HL-60 (cell line): ENCODE measurements around the gene SH3GL1.

Source experiments
- DNase-seq, 2 experiments: peaks; one replicate each; pipeline ENCODE4 v3.0.0-alpha.2; 2010 to 2020; ENCODE audit warnings: low read depth in 1 of 2, low spot score in 1 of 2
- H3K27ac ChIP-seq: fragments of 250-450 bp; sonication (Bioruptor Pico); replicated peaks from 2 replicates; pipeline ENCODE4 v1.5.1; 2020; ENCODE audit warnings: mild to moderate bottlenecking, moderate library complexity
- H3K27me3 ChIP-seq: fragments of 250-450 bp; sonication (Bioruptor Pico); 2 replicates; pipeline ENCODE4 v1.5.1; 2021; ENCODE audit warnings: mild to moderate bottlenecking, moderate library complexity; ENCODE audit not compliant: insufficient read depth, poor library complexity, severe bottlenecking
- H3K4me3 ChIP-seq: replicated peaks from 2 replicates; pipeline ENCODE4 v1.5.1; 2011; ENCODE audit warnings: mild to moderate bottlenecking, control low read depth, low read length; ENCODE audit not compliant: insufficient read depth
- CTCF ChIP-seq: IDR thresholded peaks from one replicate; pipeline ENCODE4 v1.5.1; 2011; ENCODE audit warnings: low read length, control low read depth, inconsistent platforms; ENCODE audit not compliant: insufficient read depth
- GABPA ChIP-seq: IDR thresholded peaks from 2 replicates; pipeline ENCODE4 v1.6.1; 2012; ENCODE audit warnings: low read depth
- POLR2AphosphoS5 ChIP-seq: IDR thresholded peaks from 2 replicates; pipeline ENCODE4 v1.6.1; 2012; ENCODE audit warnings: low read depth
- REST ChIP-seq: IDR thresholded peaks from 2 replicates; pipeline ENCODE4 v1.6.1; 2012; ENCODE audit warnings: low read depth; ENCODE audit not compliant: insufficient replicate concordance
- SPI1 ChIP-seq: IDR thresholded peaks from 2 replicates; pipeline ENCODE4 v1.6.1; 2012; ENCODE audit warnings: low read depth, mild to moderate bottlenecking, borderline replicate concordance

Gene SH3GL1

GRCh38 chr19:4327252-4327876 is 73.0 kb downstream of the SH3GL1 start:
- H3K27me3 ChIP-seq = peaks cover 24% of the 10 kb centered on the region
- DNase-seq = peak; percentile 36 to 58
- no peak overlapping the region; the same call in 1 of the 2 replicates for H3K4me3 ChIP-seq
- H3K27ac ChIP-seq = no peak overlapping the region
- TF ChIP-seq REST (no peak), SPI1 (no peak), GABPA (no peak), CTCF (no peak), POLR2AphosphoS5 (no peak)

GRCh38 chr19:4326837-4327251 is 73.5 kb downstream of the SH3GL1 start:
- Histone ChIP-seq H3K27me3 (peaks cover 24% of the 10 kb centered on the region), H3K4me3 (no peak overlapping the region), H3K27ac (no peak overlapping the region)
- no peak for DNase-seq
- TF ChIP-seq GABPA = no peak
- TF ChIP-seq CTCF = no peak
- TF ChIP-seq SPI1 = no peak
- TF ChIP-seq POLR2AphosphoS5 = no peak
- TF ChIP-seq REST = no peak

GRCh38 chr19:4326215-4326836 is 74.0 kb downstream of the SH3GL1 start:
- TF ChIP-seq GABPA = no peak
- TF ChIP-seq REST = no peak
- no peak for TF ChIP-seq SPI1
- no peak for TF ChIP-seq POLR2AphosphoS5
- TF ChIP-seq CTCF = no peak
- Histone ChIP-seq H3K27ac (no peak overlapping the region), H3K4me3 (no peak overlapping the region), H3K27me3 (peaks cover 24% of the 10 kb centered on the region)
- no peak for DNase-seq
